Measurements from ENCODE around the gene MKRN3. TPM values are rescaled to one million over a fixed set of nuclear protein-coding genes. Genes with fewer than 3 reads are reported as not detected.

MKRN3 gene
- total RNA-seq, 1 donor from 2014 or later = 1.6 TPM

DNA sequence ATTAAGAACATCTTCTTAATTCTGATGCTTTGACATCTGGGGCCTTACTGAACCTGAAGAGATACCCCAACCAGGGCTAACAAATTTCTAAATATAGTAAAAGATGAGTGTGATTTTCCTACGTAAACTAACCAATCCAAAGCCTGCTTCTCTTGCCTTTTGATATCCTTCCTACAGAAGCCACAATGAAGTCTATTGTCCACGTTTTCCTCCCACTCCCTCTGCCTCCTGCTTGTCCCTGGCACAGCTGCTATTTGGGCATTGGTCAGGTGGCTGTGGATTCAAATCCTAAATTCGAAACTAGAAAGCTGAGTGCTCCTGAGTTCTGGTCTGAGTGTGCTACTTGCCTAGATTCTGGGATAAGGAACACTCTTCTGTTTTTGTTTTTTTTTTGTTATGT lies 17.4 kb upstream of the MKRN3 start:
- H3K9ac ChIP-seq (ENCODE audit: low read depth in 1 of 3, low read length in 3 of 3) = no peak overlapping the region
- no peaks in the 10 kb centered on the region for H3K36me3 ChIP-seq (ENCODE audit: control insufficient read depth in 3 of 3, insufficient read depth in 3 of 3, low read length in 3 of 3)
- no peak overlapping the region for H3K4me3 ChIP-seq (ENCODE audit: low read length in 3 of 3)

DNA sequence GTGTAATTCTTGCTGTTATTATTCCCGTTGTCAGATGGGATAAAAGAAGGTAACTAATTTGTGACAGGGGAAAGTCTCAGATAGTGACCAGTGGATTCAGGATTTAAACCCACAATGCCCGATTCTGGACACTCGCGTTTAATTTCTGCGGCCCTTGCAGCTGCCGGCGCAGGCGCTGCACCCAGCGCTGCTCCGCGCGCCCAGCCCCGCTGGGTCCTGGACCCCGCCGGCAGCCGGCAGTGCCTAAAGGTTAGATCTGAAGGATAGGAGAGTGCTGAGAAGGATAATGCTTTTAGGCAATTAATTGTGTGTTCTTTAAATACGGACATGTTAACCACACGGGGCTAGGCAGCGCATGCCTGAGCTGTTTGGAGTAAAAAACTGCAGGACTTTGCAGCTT lies 3.6 kb upstream of the MKRN3 start:
- no peak overlapping the region for H3K9ac ChIP-seq (ENCODE audit: low read depth in 1 of 3, low read length in 3 of 3)

More for the DNA sequence above, 17.4 kb upstream of the MKRN3 start:
- no peak overlapping the region for H3K27ac ChIP-seq (ENCODE audit: low read depth, low read length)
- no peaks in the 10 kb centered on the region for H3K9me3 ChIP-seq (ENCODE audit: control insufficient read depth in 3 of 3, low read length in 3 of 3)
- H3K4me1 ChIP-seq (ENCODE audit: control insufficient read depth in 3 of 3, insufficient read depth in 3 of 3, low read length in 3 of 3) = no peaks in the 10 kb centered on the region
- no peaks in the 10 kb centered on the region for H3K27me3 ChIP-seq (ENCODE audit: control insufficient read depth in 3 of 3, insufficient read depth in 3 of 3, low read length in 3 of 3)

DNA sequence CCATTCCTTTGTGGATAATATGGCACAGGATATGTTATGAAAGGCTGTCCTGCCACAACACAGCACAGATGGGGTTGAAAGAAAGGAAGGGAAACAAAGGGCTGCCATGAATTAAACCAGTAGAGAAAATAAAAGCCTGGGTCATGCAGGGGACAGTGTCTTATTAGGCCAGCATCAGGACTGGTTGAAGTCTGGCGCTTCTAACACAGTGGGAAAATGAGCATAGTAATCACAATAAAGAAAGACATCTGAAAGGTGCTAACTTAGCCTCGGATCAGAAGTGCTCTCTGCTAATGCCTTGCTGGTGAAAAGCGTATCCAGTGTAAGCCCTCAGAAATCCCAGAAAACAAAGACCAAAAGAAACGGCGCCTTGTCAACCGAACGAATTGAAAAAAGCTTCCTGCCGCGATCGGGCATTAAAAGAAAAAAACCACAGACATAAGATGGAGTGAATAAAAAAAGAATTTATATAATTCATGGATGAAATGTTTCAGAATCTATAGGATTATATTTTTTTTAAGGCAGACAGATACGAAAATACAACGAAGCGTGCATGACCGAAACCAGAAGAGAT lies 566 bp upstream of the MKRN3 start:
- no peaks in the 10 kb centered on the region for H3K36me3 ChIP-seq (ENCODE audit: control insufficient read depth in 3 of 3, insufficient read depth in 3 of 3, low read length in 3 of 3)
- H3K9ac ChIP-seq (ENCODE audit: low read depth in 1 of 3, low read length in 3 of 3) = peak overlapping the region; percentile 57 to 88 (median 85)
- H3K4me3 ChIP-seq (ENCODE audit: low read length in 3 of 3) = peak overlapping the region; percentile 70 to 77 (median 71)
- peaks cover 0 to 11% (median 6%) of the 10 kb centered on the region in 3 donors for H3K27me3 ChIP-seq (ENCODE audit: control insufficient read depth in 3 of 3, insufficient read depth in 3 of 3, low read length in 3 of 3)
- no peaks in the 10 kb centered on the region for H3K9me3 ChIP-seq (ENCODE audit: control insufficient read depth in 3 of 3, low read length in 3 of 3)
- H3K4me1 ChIP-seq (ENCODE audit: control insufficient read depth in 3 of 3, insufficient read depth in 3 of 3, low read length in 3 of 3) = peaks cover 0 to 12% (median 3%) of the 10 kb centered on the region in 3 donors
- peak overlapping the region; percentile 83 for H3K27ac ChIP-seq (ENCODE audit: low read depth, low read length)

More for the DNA sequence above, 3.6 kb upstream of the MKRN3 start:
- H3K36me3 ChIP-seq (ENCODE audit: control insufficient read depth in 3 of 3, insufficient read depth in 3 of 3, low read length in 3 of 3) = no peaks in the 10 kb centered on the region
- peaks cover 0 to 5% (median 1%) of the 10 kb centered on the region in 3 donors for H3K4me1 ChIP-seq (ENCODE audit: control insufficient read depth in 3 of 3, insufficient read depth in 3 of 3, low read length in 3 of 3)
- H3K4me3 ChIP-seq (ENCODE audit: low read length in 3 of 3) = no peak overlapping the region
- H3K27me3 ChIP-seq (ENCODE audit: control insufficient read depth in 3 of 3, insufficient read depth in 3 of 3, low read length in 3 of 3) = peaks cover 0 to 11% (median 6%) of the 10 kb centered on the region in 3 donors
- no peaks in the 10 kb centered on the region for H3K9me3 ChIP-seq (ENCODE audit: control insufficient read depth in 3 of 3, low read length in 3 of 3)
- H3K27ac ChIP-seq (ENCODE audit: low read depth, low read length) = no peak overlapping the region

DNA sequence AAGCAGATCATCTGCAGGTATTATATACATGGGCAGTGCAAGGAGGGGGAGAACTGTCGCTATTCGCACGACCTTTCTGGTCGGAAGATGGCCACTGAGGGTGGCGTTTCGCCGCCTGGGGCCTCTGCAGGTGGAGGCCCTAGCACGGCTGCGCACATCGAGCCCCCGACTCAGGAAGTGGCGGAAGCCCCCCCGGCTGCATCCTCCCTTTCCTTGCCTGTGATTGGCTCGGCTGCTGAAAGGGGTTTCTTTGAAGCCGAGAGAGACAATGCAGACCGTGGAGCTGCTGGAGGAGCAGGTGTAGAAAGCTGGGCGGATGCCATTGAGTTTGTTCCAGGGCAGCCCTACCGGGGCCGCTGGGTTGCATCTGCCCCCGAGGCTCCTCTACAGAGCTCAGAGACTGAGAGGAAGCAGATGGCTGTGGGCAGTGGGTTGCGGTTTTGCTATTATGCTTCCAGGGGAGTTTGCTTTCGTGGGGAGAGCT lies 639 bp downstream of the MKRN3 start:
- peaks cover 0 to 9% (median 6%) of the 10 kb centered on the region in 3 donors for H3K27me3 ChIP-seq (ENCODE audit: control insufficient read depth in 3 of 3, insufficient read depth in 3 of 3, low read length in 3 of 3)
- peaks cover 0 to 12% (median 3%) of the 10 kb centered on the region in 3 donors for H3K4me1 ChIP-seq (ENCODE audit: control insufficient read depth in 3 of 3, insufficient read depth in 3 of 3, low read length in 3 of 3)
- H3K9ac ChIP-seq (ENCODE audit: low read depth in 1 of 3, low read length in 3 of 3) = peak overlapping the region; percentile 79 to 88 (median 85)
- no peaks in the 10 kb centered on the region for H3K36me3 ChIP-seq (ENCODE audit: control insufficient read depth in 3 of 3, insufficient read depth in 3 of 3, low read length in 3 of 3)
- no peaks in the 10 kb centered on the region for H3K9me3 ChIP-seq (ENCODE audit: control insufficient read depth in 3 of 3, low read length in 3 of 3)
- peak overlapping the region; percentile 50 to 77 (median 77) for H3K4me3 ChIP-seq (ENCODE audit: low read length in 3 of 3)
- H3K27ac ChIP-seq (ENCODE audit: low read depth, low read length) = peak overlapping the region; percentile 83

DNA sequence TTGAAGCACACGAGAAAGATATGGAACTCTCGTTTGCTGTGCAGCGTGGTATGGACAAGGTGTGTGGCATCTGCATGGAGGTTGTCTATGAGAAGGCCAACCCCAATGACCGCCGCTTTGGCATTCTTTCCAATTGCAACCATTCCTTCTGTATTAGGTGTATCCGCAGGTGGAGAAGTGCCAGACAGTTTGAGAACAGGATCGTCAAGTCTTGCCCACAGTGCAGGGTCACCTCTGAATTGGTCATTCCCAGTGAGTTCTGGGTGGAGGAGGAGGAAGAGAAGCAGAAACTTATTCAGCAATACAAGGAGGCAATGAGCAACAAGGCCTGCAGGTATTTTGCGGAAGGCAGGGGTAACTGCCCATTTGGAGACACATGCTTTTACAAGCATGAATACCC lies 1.2 kb downstream of the MKRN3 start:
- H3K27me3 ChIP-seq (ENCODE audit: control insufficient read depth in 3 of 3, insufficient read depth in 3 of 3, low read length in 3 of 3) = peaks cover 0 to 9% (median 6%) of the 10 kb centered on the region in 3 donors
- peaks cover 0 to 12% (median 3%) of the 10 kb centered on the region in 3 donors for H3K4me1 ChIP-seq (ENCODE audit: control insufficient read depth in 3 of 3, insufficient read depth in 3 of 3, low read length in 3 of 3)
- peak overlapping the region in 2 of 3 donors; percentile 85 to 88 for H3K9ac ChIP-seq (ENCODE audit: low read depth in 1 of 3, low read length in 3 of 3)
- no peaks in the 10 kb centered on the region for H3K9me3 ChIP-seq (ENCODE audit: control insufficient read depth in 3 of 3, low read length in 3 of 3)
- H3K4me3 ChIP-seq (ENCODE audit: low read length in 3 of 3) = peak overlapping the region; percentile 24 to 77 (median 77)
- no peaks in the 10 kb centered on the region for H3K36me3 ChIP-seq (ENCODE audit: control insufficient read depth in 3 of 3, insufficient read depth in 3 of 3, low read length in 3 of 3)
- H3K27ac ChIP-seq (ENCODE audit: low read depth, low read length) = no peak overlapping the region

DNA sequence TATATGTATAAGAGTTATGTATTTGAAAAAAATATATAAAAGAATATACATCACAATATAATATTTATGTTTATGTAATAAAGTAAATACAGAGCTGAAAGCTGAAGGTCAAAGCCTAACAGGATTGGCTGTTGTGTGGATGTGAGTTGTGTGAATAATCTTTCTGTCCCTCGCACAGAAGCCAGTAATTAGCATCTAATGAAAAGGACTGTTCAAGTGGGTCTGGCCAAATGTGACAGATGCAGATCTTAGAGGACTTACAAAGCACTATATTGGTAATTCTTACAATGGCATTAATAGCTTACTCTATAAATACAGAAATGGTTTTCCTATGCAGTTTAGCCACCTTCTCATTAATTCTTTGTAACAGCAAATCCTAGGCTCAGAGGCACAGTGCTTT lies 2.4 kb downstream of the MKRN3 start:
- peaks cover 0 to 12% (median 3%) of the 10 kb centered on the region in 3 donors for H3K4me1 ChIP-seq (ENCODE audit: control insufficient read depth in 3 of 3, insufficient read depth in 3 of 3, low read length in 3 of 3)
- no peak overlapping the region for H3K9ac ChIP-seq (ENCODE audit: low read depth in 1 of 3, low read length in 3 of 3)
- H3K4me3 ChIP-seq (ENCODE audit: low read length in 3 of 3) = no peak overlapping the region
- H3K9me3 ChIP-seq (ENCODE audit: control insufficient read depth in 3 of 3, low read length in 3 of 3) = no peaks in the 10 kb centered on the region
- no peaks in the 10 kb centered on the region for H3K36me3 ChIP-seq (ENCODE audit: control insufficient read depth in 3 of 3, insufficient read depth in 3 of 3, low read length in 3 of 3)
- H3K27ac ChIP-seq (ENCODE audit: low read depth, low read length) = no peak overlapping the region
- H3K27me3 ChIP-seq (ENCODE audit: control insufficient read depth in 3 of 3, insufficient read depth in 3 of 3, low read length in 3 of 3) = no peaks in the 10 kb centered on the region

DNA sequence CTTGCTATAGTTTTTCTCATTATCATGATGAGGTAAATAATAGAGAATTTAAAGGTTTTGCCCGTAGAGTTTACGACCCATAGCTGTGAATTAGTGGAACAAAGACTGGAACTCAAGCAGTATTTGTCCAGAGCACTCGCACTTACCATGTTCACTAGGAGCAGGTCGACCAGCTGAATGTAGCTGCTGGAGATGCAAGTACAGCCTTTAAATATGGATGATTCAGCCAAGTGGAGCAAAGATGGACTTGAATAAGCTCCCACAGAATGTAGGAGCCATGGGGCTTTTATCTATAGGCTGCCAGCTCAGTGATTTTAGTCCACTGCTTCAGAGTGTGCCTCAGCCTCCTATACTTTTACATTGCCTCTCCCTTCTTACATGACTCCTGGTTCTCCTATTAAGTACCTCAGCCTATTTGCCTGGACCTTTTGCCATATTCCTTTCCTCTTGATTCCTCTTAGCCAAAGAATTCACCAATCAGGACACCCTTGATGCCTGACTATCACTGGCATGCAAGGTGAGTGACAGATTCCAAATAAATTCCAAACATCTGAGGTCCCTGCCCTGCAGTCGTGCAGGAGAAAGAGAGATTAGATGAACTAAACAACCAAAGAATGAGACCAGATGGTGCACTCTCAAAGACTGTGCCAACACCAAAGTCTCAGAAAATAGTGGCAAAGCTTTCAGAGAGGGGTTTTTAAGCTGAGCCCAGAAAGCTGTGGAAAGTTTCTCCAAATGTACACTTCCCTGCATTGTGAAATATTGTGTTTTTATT lies 3.9 kb downstream of the MKRN3 start:
- Histone ChIP-seq H3K27me3 (ENCODE audit: control insufficient read depth in 3 of 3, insufficient read depth in 3 of 3, low read length in 3 of 3) (no peaks in the 10 kb centered on the region), H3K4me3 (ENCODE audit: low read length in 3 of 3) (no peak overlapping the region), H3K27ac (ENCODE audit: low read depth, low read length) (no peak overlapping the region), H3K36me3 (ENCODE audit: control insufficient read depth in 3 of 3, insufficient read depth in 3 of 3, low read length in 3 of 3) (no peaks in the 10 kb centered on the region), H3K9me3 (ENCODE audit: control insufficient read depth in 3 of 3, low read length in 3 of 3) (no peaks in the 10 kb centered on the region), H3K4me1 (ENCODE audit: control insufficient read depth in 3 of 3, insufficient read depth in 3 of 3, low read length in 3 of 3) (peaks cover 0 to 12% (median 3%) of the 10 kb centered on the region in 3 donors), H3K9ac (ENCODE audit: low read depth in 1 of 3, low read length in 3 of 3) (no peak overlapping the region)

DNA sequence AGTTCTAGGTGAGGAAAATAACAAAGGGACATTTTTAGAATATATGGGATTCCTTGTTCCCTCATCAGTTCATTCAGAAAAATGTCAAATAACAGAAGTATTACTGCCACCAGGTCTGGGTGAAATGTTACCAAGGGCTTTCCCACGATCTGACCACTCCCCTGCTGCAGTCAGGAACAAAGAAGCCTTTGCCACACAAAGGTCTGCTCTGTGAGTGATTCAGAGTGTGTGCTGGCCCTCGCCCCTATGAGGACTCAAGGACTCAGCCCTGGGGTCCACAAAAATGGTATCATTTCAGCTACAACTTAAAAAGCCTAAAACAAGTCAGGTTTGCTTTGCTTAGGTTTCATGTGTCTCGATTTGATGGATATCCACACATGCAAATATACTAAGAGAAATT lies 5.0 kb downstream of the MKRN3 start:
- Histone ChIP-seq H3K9me3 (ENCODE audit: control insufficient read depth in 3 of 3, low read length in 3 of 3) (no peaks in the 10 kb centered on the region), H3K4me3 (ENCODE audit: low read length in 3 of 3) (no peak overlapping the region), H3K9ac (ENCODE audit: low read depth in 1 of 3, low read length in 3 of 3) (no peak overlapping the region), H3K4me1 (ENCODE audit: control insufficient read depth in 3 of 3, insufficient read depth in 3 of 3, low read length in 3 of 3) (peaks cover 0 to 12% (median 3%) of the 10 kb centered on the region in 3 donors), H3K27ac (ENCODE audit: low read depth, low read length) (no peak overlapping the region), H3K36me3 (ENCODE audit: control insufficient read depth in 3 of 3, insufficient read depth in 3 of 3, low read length in 3 of 3) (no peaks in the 10 kb centered on the region), H3K27me3 (ENCODE audit: control insufficient read depth in 3 of 3, insufficient read depth in 3 of 3, low read length in 3 of 3) (no peaks in the 10 kb centered on the region)

DNA sequence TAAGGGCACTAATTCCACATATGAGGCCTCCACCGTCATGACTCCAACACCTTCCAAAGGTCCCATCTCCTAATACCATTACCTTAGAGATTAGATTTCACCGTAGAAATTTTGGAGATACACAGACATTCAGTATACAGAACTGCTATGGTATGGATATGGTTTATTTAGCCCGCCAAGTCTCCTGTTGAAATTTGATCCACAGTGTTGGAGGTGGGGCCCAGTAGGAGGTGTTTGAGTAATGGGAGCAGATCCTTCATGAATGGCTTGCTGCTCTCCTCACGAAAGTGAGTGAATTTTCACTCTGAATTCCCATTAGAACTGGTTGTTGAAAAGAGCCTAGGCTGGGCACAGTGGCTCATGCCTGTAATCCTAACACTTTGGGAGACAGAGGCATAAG lies 7.4 kb downstream of the MKRN3 start:
- no peaks in the 10 kb centered on the region for H3K27me3 ChIP-seq (ENCODE audit: control insufficient read depth in 3 of 3, insufficient read depth in 3 of 3, low read length in 3 of 3)
- no peak overlapping the region for H3K27ac ChIP-seq (ENCODE audit: low read depth, low read length)
- no peaks in the 10 kb centered on the region for H3K9me3 ChIP-seq (ENCODE audit: control insufficient read depth in 3 of 3, low read length in 3 of 3)
- H3K36me3 ChIP-seq (ENCODE audit: control insufficient read depth in 3 of 3, insufficient read depth in 3 of 3, low read length in 3 of 3) = no peaks in the 10 kb centered on the region
- no peak overlapping the region for H3K9ac ChIP-seq (ENCODE audit: low read depth in 1 of 3, low read length in 3 of 3)
- no peaks in the 10 kb centered on the region for H3K4me1 ChIP-seq (ENCODE audit: control insufficient read depth in 3 of 3, insufficient read depth in 3 of 3, low read length in 3 of 3)
- H3K4me3 ChIP-seq (ENCODE audit: low read length in 3 of 3) = no peak overlapping the region

DNA sequence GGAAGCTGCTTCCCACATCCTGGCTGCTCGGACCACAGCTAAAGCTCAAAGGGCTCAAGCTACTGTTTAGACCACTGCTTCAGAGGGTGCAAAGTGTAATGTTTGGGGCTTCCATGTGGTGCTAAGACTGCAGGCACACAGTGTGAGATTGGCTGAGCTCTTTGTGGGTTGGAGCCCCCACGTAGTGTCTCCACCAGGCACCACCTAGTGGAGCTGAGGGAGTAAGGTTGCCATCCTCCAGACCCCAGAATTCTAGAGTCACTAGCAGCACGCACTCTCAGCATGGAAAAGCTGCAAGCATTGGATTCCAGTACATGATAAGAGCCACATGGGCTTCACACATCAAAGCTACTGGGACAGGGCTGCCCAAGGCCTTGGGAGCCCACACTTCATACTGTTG lies 9.3 kb downstream of the MKRN3 start:
- Histone ChIP-seq H3K9ac (ENCODE audit: low read depth in 1 of 3, low read length in 3 of 3) (no peak overlapping the region), H3K9me3 (ENCODE audit: control insufficient read depth in 3 of 3, low read length in 3 of 3) (no peaks in the 10 kb centered on the region), H3K27ac (ENCODE audit: low read depth, low read length) (no peak overlapping the region), H3K36me3 (ENCODE audit: control insufficient read depth in 3 of 3, insufficient read depth in 3 of 3, low read length in 3 of 3) (no peaks in the 10 kb centered on the region), H3K27me3 (ENCODE audit: control insufficient read depth in 3 of 3, insufficient read depth in 3 of 3, low read length in 3 of 3) (no peaks in the 10 kb centered on the region), H3K4me3 (ENCODE audit: low read length in 3 of 3) (no peak overlapping the region), H3K4me1 (ENCODE audit: control insufficient read depth in 3 of 3, insufficient read depth in 3 of 3, low read length in 3 of 3) (no peaks in the 10 kb centered on the region)

Data from skeletal muscle tissue (tissue), 4 donors.